ENCODE data around the gene BTN1A1.
"Not testable (repeated sequence)": the region's sequence is repeated elsewhere in the genome, so short reads cannot be mapped to it uniquely, and the experiment has no call there.

Gene BTN1A1

GRCh38 chr6:26476896-26477295, 23.2 kb upstream of the BTN1A1 start:
- no peak for DNase-seq

DNA sequence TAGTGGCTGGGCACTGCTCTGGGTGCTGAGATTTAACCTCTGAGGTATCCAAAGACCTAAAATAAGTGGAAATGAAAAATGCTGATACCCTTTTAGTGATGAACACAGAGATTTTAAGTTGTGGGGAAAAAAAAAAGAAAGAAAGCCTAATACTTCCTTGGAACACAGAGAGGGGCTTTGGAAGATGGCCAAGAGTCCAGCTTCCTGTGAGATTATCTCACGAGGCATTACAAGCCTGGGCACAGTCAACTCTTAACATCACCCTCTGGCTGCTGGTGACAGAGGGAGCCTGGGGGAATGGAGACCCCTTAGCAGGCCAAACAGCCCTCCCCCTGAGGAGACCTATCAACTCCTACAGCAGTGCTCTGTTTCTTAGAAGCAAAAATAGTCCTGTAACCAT, 22.7 kb upstream of the BTN1A1 start:
- no peak for DNase-seq

DNA sequence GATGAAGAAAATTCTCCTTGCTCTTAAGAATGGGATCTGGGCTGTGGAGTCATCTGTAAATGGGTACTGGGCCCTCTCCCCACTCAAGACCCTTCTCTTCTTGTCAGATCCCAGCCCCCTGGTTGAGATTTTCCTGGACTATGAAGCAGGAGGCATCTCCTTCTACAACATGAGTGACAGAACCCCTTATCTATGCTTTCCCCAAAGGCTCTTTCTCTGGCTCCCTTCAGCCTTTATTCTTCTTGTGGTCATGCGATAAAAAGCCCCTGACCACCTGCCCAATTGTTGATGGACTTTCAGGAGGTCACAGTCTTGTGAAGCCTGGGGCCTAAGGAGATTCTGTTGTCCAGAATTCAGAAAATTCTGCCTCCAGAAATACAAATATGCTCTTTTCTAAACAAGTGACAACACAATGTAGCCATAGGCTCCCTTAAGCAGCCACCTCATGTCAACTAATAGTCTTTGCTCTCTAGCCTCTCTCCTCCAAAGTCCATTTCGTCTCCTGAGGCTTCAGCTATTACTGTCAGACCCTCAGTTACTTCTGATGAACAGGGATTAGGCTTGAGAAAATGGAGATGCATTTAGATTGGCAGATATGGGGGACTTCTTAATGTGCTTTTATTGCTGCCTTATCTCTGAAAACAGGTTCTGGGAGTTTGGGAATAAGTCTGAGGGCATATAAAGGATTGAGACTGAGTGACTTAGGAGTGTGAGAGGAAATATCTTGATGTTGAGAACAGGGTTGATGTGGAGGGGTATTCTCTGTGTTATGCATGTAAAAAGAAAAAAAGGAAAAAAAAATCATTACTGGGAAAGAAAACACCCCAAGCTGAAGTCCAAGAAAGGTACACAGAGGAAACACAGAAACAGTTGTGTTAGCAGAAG, 21.8 kb upstream of the BTN1A1 start:
- no peak for DNase-seq

- DNase-seq: no peak
Observed at GRCh38 chr6:26478985-26479278, 21.2 kb upstream of the BTN1A1 start.

GRCh38 chr6:26482338-26482737, 17.8 kb upstream of the BTN1A1 start:
- no peak for DNase-seq

DNA sequence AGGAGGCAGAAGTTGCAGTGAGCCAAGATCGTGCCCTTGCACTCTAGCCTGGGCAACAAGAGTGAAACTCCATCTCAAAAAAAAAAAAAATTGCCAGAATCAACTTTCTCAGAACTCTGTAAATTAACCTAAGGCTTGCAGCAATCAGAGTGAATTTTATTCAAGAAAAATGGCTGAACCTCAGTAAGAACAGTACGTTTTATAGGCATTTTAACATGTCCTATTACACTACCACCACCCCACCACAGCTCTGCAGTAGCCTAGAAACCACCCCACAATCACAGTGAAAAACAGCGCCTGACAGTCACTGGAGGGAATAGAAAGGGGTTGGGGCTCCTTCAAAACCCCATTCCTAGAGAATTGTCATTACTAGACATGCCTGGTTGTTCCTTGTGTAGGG, 16.4 kb upstream of the BTN1A1 start:
- DNase-seq: no peak

DNA sequence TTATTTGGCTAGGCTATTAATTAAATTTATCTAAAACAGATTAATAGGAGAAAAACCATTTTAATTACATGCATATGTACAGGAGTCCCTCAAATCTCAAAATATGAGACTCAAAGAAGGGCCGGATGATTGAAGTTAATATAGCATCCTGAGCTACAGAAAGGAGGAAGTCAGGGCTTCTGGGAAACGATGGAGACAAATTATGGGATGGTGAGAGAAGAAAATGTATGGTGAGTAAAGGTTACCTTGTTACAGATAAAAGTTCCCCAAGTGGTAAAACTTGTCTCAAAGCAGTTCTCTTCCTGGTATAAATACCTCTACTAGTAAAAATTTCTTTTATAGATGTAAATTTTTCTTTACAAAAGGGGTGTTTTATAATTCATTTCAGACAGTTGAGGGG, 15.9 kb upstream of the BTN1A1 start:
- DNase-seq: no peak

DNA sequence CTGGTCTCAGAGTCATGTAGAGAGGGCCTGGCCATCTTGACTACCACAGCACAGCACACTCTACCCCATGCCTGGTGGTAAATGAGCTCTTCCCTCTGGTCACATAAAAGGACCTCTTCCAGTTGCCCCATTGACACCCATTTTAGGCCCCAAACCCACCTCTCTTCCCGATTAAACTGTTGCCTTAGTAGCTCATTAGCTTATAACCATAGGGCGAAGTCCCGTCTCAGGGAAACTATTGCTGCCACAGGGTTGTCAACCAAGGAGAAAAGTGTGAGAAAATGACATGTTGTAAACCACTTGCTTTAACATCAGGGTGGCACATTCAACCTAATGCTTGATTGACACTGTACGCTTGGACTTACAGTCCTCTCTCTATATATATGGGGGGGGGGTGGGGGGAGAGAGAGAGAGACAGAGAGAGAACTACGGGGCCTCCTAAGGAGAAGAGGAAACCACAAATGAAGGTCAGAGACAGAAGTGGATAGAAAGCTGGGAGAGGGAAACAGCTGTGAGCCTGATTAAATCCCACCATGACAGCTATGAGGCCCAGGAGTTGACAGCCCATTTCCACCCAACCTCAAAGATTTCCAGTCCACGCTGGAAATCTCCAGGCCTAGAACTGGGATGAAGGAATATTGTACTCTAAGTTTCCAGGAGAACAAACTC, 14.9 kb upstream of the BTN1A1 start:
- no peak for DNase-seq

GRCh38 chr6:26486358-26486757, 13.7 kb upstream of the BTN1A1 start:
- DNase-seq: no peak

- DNase-seq: no peak
Observed at GRCh38 chr6:26487466-26487865, 12.6 kb upstream of the BTN1A1 start.

DNA sequence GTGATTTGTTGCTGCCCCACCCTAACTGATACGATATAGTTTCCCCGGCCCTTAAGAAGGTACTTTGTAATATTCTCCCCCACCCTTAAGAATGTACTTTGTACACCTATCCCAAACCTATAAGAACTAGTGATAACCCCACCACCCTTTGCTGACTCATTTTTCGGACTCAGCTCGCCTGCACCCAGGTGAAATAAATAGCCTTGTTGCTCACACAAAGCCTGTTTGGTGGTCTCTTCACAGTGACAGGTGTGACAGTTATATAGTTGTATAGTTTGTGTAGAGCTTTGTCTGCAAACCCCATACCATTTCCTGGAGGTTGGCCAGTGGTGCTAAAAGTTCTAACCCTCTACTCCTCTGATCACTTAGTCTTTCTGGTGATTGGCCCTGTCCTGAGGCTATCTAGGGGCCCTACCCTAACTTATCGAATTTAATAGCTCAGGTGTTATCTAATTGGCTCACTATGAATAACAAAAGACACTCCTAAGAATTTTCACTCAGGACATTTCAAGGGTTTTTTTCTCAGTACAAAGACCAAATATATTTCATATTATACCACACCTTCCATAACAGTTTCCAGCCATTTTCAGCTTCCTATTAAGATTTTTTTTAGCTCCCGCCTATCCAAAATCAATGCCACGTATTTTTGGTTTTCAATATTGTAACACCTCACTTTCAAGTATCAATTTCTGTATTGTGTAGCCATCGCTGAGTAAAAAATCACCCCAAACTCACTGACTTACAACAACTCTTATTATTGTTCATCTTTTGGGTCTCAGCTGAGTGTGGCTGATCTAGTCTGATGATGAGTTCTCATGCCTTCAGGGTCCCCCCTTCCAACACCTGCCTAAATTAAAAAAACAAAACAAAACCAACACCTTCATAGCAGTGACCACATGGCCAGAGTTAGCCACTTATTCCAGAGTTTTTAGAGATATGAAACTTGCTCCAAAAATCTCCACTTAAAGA, 9.8 kb upstream of the BTN1A1 start:
- DNase-seq: no peak

GRCh38 chr6:26491604-26492003, 8.5 kb upstream of the BTN1A1 start:
- DNase-seq: no peak

DNA sequence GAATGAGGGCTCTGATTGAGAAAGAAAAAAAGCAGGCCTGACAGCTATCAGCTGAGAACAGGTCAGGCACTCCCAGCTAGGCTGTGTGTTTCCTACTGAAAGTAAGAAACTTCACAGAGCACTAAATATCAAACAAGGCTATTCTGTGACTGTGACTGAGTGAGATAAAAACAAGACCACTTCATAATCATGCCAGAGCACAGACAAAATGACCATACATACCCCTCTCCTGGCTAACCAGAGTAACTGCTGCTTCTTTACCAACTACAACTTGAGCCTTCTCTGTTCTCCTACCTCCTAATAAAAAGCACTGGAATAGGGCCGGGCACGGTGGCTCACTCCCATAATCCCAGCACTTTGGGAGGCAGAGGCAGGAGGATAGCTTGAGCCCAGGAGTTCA, 6.8 kb upstream of the BTN1A1 start:
- no peak for DNase-seq

GRCh38 chr6:26494117-26494516, 6.0 kb upstream of the BTN1A1 start:
- no peak for DNase-seq

- DNase-seq: no peak
Observed at GRCh38 chr6:26495281-26495680, 4.8 kb upstream of the BTN1A1 start.

DNA sequence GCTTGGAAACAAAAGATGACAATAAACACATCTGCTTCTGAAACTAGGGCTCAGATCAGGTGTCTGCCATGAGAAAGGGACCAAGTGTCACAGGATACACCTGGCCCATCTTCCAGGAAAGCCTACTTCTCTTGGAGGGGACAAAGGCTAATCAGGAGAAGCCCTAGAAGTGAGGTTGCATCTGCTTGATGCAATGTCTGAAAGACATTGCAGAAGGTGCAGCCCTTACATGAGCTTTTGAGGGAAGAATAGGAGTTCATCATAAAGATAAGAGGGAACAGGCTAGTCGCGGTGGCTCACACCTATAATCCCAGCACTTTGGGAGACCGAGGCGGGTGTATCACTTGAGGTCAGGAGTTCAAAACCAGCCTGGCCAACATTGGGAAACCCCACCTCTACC, 2.5 kb upstream of the BTN1A1 start:
- no peak for DNase-seq

- peak; percentile 48 for DNase-seq
Observed at GRCh38 chr6:26501482-26501986, 1.4 kb downstream of the BTN1A1 start.

GRCh38 chr6:26502165-26502564, 2.1 kb downstream of the BTN1A1 start:
- DNase-seq: peak; percentile 12

DNA sequence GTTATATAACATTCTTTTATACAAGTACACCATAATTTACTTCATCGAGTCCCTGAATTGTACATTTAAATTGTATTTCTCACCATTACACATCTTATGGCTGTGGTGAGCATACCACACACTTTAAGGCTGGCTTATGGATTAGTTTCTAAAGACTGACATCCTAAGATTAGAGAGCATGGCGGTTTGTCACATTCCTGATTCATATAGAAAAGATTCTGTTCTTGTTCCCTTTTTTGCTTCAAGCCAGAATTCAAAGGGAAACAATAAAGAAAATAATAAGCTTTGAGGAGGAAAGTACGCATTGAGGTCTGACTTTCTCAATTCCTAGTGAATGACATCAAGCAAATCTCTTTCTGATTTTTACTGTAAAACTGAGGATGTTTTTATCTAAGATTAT, 2.5 kb downstream of the BTN1A1 start:
- DNase-seq: no peak

GRCh38 chr6:26507658-26508057, 7.6 kb downstream of the BTN1A1 start:
- DNase-seq: no peak

- DNase-seq: not testable (repeated sequence)
Observed at GRCh38 chr6:26511033-26511432, 10.9 kb downstream of the BTN1A1 start.

- no peak for DNase-seq
Observed at GRCh38 chr6:26514984-26515383, 14.9 kb downstream of the BTN1A1 start.
